Measurements from ENCODE around the gene NCS1. TPM values are rescaled to one million over a fixed set of nuclear protein-coding genes. Genes with fewer than 3 reads are reported as not detected.

The NCS1 gene
- total RNA-seq, 1 experiment from 2014 or later: 68.7 TPM

GRCh38 chr9:130237076-130237475 lies 64.9 kb downstream of the NCS1 start:
- no peak overlapping the region for H3K27ac ChIP-seq (ENCODE audit: low read depth, low read length)

GRCh38 chr9:130237763-130238524 lies 65.7 kb downstream of the NCS1 start:
- Histone ChIP-seq H3K9me3 (ENCODE audit: control insufficient read depth in 1 of 2, insufficient read depth in 1 of 2, low read depth in 1 of 2, low read length in 2 of 2) (no peaks in the 10 kb centered on the region), H4K20me1 (ENCODE audit: insufficient read depth) (no peaks in the 10 kb centered on the region), H3K4me1 (ENCODE audit: control insufficient read depth in 1 of 2, insufficient read depth in 2 of 2, low read length in 2 of 2) (peaks cover 0 to 16% of the 10 kb centered on the region in 2 experiments; a peak in 2 of 4 replicates), H3K36me3 (ENCODE audit: control insufficient read depth in 1 of 2, insufficient read depth in 2 of 2, low read length in 2 of 2) (peaks cover 3 to 7% of the 10 kb centered on the region in 2 experiments; a peak in 3 of 4 replicates), H3K79me2 (ENCODE audit: insufficient read depth, low read length) (no peaks in the 10 kb centered on the region), H3K4me3 (replicated peaks in 1 of 2; ENCODE audit: low read depth in 1 of 2, low read length in 2 of 2) (no peak overlapping the region), H3K27ac (ENCODE audit: low read depth, low read length) (no peak overlapping the region), H3K4me2 (ENCODE audit: low read length) (no peak overlapping the region), H2AFZ (ENCODE audit: low read depth, low read length, poor library complexity, severe bottlenecking) (no peak overlapping the region), H3K9me2 (ENCODE audit: insufficient read depth) (no peaks in the 10 kb centered on the region), H3K9ac (ENCODE audit: low read length) (no peak overlapping the region), H3K27me3 (ENCODE audit: insufficient read depth, low read length) (no peaks in the 10 kb centered on the region)
- no TSS peak for BruUV-seq (replicated peaks)
- ChIA-PET CTCF (interaction anchor here (0.9 kb wide), 1 partner anchor 131 kb away, joined by 3 read pairs; no protein-coding TSS in a partner anchor), POLR2A (no interaction called here), RAD21 (ENCODE audit: low non-redundant PET in 1 of 2, low total read pairs in 2 of 2, uncharacterized antibody in 2 of 2, unreplicated experiment in 2 of 2) (no interaction called here)
- DNase-seq (ENCODE audit: low read depth, low spot score) (no peak), ATAC-seq (no peak)
- intact Hi-C loops (cut with micrococcal nuclease): no loop called here
- TF ChIP-seq FOSL1 (IDR thresholded peaks at IDR 0.05; ENCODE audit: low read depth) (no peak), RAD21 (IDR thresholded peaks at IDR 0.05; ENCODE audit: low read depth) (no peak), ZBTB33 (IDR thresholded peaks at IDR 0.05; ENCODE audit: extremely low read depth, insufficient replicate concordance, low read length) (no peak), POLR2A (IDR thresholded peaks at IDR 0.05; ENCODE audit: borderline replicate concordance, extremely low read depth, insufficient read depth, insufficient read length) (no peak), CTCF (IDR thresholded peaks at IDR 0.05 in 2 of 3, conservative IDR thresholded peaks at IDR 0.05 in 1 of 3; ENCODE audit: borderline replicate concordance in 1 of 3, insufficient read depth in 1 of 3, low read depth in 2 of 3, low read length in 2 of 3) (no peak), CEBPB (IDR thresholded peaks at IDR 0.05; ENCODE audit: low read depth) (no peak), ZNF274 (IDR thresholded peaks at IDR 0.05; ENCODE audit: low read depth, low read length) (no peak), POLR2AphosphoS5 (IDR thresholded peaks at IDR 0.05; ENCODE audit: low read depth, low read length) (no peak), ZFX (IDR thresholded peaks at IDR 0.05) (no peak), SRF (IDR thresholded peaks at IDR 0.05; ENCODE audit: low read depth) (no peak), SP1 (IDR thresholded peaks at IDR 0.05; ENCODE audit: low read depth) (no peak), JUND (IDR thresholded peaks at IDR 0.05) (no peak), TCF7L2 (IDR thresholded peaks at IDR 0.05; ENCODE audit: borderline replicate concordance, extremely low read depth, insufficient read depth, insufficient read length) (no peak), EGR1 (IDR thresholded peaks at IDR 0.05; ENCODE audit: low read depth) (no peak), CBX3 (IDR thresholded peaks at IDR 0.05; ENCODE audit: low read depth) (no peak), ELF1 (IDR thresholded peaks at IDR 0.05; ENCODE audit: borderline replicate concordance, low read depth) (no peak)

More at GRCh38 chr9:130237076-130237475, 64.9 kb downstream of the NCS1 start:
- Histone ChIP-seq H3K27me3 (ENCODE audit: insufficient read depth, low read length) (no peaks in the 10 kb centered on the region), H4K20me1 (ENCODE audit: insufficient read depth) (no peaks in the 10 kb centered on the region), H3K36me3 (ENCODE audit: control insufficient read depth in 1 of 2, insufficient read depth in 2 of 2, low read length in 2 of 2) (peaks cover 8% of the 10 kb centered on the region in 2 experiments; a peak in 3 of 4 replicates), H2AFZ (ENCODE audit: low read depth, low read length, poor library complexity, severe bottlenecking) (no peak overlapping the region), H3K9ac (ENCODE audit: low read length) (no peak overlapping the region), H3K79me2 (ENCODE audit: insufficient read depth, low read length) (no peaks in the 10 kb centered on the region), H3K9me2 (ENCODE audit: insufficient read depth) (no peaks in the 10 kb centered on the region), H3K9me3 (ENCODE audit: control insufficient read depth in 1 of 2, insufficient read depth in 1 of 2, low read depth in 1 of 2, low read length in 2 of 2) (no peaks in the 10 kb centered on the region), H3K4me1 (ENCODE audit: control insufficient read depth in 1 of 2, insufficient read depth in 2 of 2, low read length in 2 of 2) (peaks cover 0 to 12% of the 10 kb centered on the region in 2 experiments; a peak in 1 of 4 replicates), H3K4me3 (replicated peaks in 1 of 2; ENCODE audit: low read depth in 1 of 2, low read length in 2 of 2) (no peak overlapping the region), H3K4me2 (ENCODE audit: low read length) (no peak overlapping the region)
- DNase-seq (ENCODE audit: low read depth, low spot score) (no peak), ATAC-seq (no peak)
- RAD21 ChIA-PET (ENCODE audit: low non-redundant PET in 1 of 2, low total read pairs in 2 of 2, uncharacterized antibody in 2 of 2, unreplicated experiment in 2 of 2): no interaction called here
- POLR2A ChIA-PET: no interaction called here
- BruUV-seq (replicated peaks): no TSS peak
- CTCF ChIA-PET: no interaction called here
- no peak for TF ChIP-seq ATF3 (IDR thresholded peaks at IDR 0.05)
- intact Hi-C loops (cut with micrococcal nuclease): no loop called here
